T1000 (cell line): ENCODE data around the gene CORO2A.

ENCODE experiments used
- DNase-seq: peaks from one replicate; lab custom pipeline; 2025; ENCODE audit warnings: mixed read lengths; lab: John Stamatoyannopoulos, UW

CORO2A gene

GRCh38 chr9:98171176-98171925 is 21.1 kb downstream of the CORO2A start:
- DNase-seq: no peak

DNA sequence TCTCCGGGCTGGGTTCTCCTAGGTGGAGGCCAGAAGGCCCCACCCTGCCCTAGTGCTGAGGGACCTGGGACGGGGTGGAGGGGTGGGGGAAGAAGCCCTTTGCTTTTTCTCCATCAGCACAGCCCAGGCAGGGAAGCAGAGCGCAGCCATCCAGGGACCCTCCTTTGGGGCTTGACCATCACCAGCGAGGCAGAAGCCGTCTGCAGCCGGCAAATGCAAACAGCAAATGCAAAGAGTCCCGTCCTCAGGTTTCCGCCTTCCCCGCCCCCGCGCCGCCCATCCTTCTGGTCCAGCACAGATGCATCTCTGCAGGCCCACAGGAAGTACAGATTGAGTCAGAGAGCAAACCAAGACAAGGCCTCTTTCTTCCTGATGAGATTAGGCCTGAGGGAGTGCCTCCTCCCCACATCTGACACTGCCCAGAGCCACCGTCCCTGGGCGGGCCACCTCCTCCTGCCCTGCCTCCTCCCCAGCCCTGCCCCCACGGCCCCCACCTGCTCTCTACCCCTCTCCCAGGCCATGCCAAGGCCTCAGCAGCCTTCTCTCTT is 23.4 kb downstream of the CORO2A start:
- no peak for DNase-seq

GRCh38 chr9:98168153-98168780 is 24.2 kb downstream of the CORO2A start:
- no peak for DNase-seq

DNA sequence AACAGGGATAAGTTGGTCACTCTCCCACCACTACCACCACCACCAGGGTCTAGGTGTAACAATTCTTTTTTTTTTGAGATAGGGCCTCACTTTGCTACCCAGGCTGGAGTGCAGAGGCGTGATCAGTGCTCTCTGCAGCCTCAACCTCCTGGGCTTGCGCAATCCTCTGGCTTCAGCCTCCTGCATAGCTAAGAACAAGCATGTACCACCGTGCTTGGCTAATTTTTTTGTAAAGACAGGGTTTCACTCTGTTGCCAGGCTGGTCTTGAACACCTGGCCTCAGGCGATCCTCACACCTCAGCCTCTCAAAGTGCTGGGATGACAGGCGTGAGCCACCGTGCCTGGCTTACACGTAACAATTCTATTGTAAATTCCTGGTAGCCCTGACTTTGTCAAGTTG is 27.5 kb downstream of the CORO2A start:
- DNase-seq: no peak

DNA sequence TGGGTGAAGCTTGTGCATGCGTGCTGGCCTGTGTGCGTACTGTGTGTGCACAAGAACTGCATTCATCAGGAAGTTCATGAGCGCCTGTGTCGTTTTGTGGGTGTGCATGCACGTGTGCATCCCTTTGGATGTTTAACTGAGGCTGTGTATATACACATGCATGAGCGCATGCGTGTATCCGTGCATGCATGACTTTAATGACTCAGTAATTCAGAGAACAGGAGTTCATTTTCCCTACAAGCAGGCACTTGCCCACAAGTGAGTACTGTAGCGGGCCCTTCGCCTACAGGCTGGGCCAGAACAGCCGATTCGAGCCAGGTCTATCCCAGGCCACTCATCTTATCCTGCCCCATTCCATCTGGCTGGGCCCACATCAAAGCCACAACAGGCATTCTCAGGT is 29.8 kb downstream of the CORO2A start:
- no peak for DNase-seq

DNA sequence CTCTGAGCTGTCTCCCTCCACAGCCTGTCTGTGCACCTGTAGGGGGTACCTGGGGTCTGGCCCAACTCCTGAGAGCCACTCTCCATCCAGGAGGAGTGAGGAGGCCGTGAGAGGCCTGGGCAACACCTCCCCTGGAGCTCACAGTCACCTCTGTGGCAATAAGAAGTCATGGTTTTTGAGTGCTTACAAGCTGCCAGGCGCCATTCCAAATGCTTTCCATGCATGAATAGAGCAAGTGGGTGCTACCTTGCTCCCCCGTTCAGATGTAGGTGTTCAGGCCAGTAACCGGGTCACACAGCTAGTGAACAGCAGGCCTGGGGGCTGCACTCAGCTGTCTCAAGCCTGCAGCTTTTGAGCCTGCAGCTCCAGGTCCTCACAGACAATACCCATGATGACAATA is 30.6 kb downstream of the CORO2A start:
- no peak for DNase-seq

GRCh38 chr9:98159790-98160189 is 32.6 kb downstream of the CORO2A start:
- DNase-seq: no peak

DNA sequence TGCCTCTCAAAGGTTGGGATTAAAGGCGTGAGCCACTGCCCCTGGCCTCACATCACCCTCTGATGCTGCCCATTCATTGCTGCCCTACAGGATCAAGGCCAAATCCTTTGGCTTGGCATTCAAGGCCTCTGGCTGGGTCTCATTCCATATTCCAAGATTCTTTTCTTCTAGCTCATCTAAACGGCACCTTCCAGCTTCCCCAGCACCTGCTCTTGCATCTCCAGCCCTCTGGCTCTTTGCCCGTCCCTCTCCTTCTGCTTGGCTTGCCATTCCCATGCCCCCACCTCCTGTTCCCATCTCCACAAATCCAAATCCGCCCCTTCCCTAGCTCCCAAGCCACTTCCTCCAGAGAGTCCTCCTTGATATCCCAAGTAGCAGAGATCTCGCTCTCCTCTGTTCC is 33.1 kb downstream of the CORO2A start:
- no peak for DNase-seq

DNA sequence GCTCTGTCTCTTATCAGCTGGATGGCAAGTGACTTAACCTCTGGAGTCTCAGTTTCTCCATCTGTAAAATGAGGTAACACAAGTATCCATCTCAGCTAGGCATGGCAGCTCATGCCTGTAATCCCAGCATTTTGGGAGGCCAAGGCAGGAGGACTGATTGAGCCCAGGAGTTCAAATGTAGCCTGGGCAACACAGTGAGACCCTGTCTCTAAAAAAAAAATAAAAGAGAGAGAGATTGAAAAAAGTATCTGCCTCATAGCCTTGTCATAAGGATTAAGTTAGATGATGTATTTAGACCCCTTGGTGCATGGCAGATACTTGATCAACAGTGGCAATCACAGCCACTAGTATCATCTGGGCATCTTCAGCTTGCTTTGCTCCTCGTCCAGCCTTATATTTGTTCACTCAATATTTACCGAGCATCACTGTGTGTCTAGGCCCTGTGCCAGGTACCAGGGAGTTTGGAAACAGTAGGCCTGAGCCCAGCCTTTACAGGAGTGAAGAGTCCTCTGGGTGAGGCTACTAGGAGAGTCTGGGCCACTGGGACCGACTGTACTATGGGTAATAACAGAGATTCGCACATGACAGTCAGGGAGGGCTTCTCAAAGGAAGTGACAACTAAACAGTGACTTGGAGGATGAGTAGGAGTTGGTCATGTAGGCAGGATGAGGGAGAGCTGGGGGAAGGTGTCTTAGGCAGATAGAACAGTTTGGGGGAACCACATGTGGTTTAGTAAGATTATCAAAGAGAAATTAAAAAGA is 34.2 kb downstream of the CORO2A start:
- DNase-seq: no peak

DNA sequence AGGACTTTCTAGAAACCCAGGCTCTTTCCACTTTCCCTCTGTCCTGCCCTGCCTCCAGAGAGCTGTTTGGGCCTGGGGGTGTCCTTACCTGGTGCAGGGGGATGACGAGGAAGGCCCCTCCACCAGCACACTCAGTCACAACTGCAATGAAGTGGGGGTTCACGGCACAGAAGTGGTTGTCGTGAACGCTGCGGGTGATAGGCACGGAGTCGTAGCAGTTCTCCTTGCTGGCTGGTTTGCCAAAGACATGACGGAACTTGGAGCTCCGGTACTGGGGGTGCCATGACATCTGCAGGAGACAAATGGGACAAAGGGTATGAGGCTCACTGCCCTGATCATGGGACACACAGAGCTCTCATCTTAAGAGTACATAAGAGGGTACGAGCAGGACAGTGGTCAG is 35.1 kb downstream of the CORO2A start:
- no peak for DNase-seq

DNA sequence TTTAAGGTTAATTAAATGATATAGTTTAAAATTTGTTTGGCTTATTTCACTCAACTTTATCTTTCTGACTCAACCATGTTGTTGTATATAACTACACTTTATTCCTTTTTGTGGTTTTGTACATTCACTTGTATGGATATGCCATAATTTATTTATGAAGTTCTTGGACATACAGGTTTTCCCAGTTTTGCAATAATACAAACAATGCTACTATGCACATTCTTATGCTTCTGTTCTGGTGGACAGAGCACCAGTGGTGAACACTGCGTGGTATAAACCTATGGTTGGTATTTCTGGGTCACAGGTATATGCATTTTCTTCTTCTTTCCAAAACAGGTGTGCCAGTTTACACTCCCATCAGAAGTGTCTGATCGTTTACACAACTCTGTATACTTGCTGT is 37.8 kb downstream of the CORO2A start:
- DNase-seq: no peak

DNA sequence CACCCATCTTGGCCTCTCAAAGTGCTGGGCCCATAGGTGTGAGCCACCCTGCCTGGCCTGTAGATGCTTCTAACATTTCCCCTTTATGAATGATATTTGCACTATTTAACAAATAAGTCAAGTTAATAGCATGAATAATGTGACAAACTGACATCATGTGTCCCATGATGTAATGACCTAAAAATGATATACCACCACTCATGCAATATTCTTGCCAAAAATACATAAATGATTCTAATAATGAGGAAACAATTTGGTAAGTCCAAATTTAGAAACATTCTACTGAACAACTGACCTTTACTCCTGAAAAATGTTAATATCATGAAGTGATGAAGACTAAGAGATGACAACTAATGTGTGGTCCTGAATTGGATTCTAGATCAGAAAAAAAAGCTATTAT is 39.9 kb downstream of the CORO2A start:
- DNase-seq: no peak

- no peak for DNase-seq
These were observed 41.7 kb downstream of the CORO2A start for GRCh38 chr9:98150721-98151120.

DNA sequence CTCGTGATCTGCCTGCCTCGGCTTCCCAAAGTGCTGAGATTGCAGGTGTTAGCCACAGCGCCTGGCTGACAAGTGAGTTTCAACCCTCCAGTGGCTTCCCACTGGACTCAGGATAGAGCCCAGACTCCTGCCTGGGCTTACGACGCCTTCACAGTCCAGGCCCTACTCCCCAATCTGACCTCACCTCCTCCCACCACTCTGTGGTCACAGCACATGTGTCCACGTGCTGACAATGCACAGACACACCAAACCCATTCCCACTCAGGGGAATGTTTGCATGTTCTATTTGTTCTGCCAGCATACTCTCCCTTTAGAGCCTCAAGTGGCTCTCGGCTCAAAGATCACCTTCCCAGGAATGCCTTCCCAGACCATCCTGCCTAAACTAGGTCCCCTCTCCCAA is 42.3 kb downstream of the CORO2A start:
- no peak for DNase-seq

DNA sequence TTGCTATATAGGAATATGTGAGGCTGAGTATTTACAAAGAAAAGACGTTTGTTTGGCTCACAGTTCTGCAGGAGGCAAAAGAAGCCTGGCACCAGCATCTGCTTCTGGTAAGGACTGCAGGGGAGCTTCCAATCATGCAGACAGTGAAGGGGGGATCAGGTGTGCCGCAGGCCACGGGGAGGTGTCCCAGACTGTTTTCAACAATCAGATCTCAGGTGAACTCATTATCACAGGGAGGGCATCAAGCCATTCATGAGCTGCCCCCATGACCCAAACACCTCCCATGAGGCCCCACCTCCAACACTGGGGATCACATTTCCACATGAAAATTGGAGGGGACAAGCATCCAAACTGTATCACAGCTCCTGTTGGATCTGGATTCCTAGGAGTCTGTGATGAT is 43.0 kb downstream of the CORO2A start:
- no peak for DNase-seq

- no peak for DNase-seq
These were observed 44.0 kb downstream of the CORO2A start for GRCh38 chr9:98148486-98148885.

GRCh38 chr9:98147582-98147981 is 44.9 kb downstream of the CORO2A start:
- no peak for DNase-seq

DNA sequence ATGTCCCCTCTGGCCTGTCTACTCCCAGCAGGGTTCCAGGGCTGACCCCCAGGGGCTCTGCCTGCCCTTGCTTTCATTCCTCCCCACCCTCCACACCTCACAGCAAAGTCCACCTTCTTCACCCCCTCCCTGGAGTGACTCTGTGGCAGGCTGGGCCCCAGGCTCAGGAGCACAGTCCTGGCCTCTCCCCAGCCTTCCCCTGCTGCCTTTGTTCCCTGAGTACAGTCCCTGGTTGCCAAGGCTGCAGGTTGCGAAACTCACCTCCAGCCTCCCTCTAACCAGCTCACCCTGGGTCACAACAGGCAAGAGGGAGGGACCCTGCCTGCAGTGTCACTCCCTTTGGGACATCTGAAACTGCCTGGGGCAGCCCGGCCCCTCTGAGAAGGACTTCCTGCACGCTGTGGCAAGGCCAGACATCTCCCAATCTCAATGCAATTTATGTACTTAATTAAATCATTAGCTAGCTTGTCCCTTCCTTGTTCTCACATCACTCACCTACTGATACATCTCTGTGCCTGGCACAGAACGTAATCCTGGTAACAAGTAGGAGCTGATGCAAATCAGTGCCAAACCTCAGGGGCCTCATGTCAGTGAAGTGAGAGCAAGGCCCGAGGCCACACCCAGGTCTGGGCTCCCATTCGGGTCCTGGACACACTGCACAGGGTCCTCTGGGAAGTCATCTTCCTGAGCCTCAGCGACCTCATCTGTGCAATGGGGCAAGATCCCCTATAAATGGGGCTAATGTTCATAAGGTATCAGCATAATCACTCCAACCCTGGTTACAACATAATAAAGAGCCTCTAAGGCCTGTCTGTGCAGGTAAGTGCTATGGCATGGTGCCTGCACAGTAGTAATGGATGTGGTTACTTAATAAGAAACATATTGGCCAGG is 46.1 kb downstream of the CORO2A start:
- DNase-seq: peak; percentile 39

DNA sequence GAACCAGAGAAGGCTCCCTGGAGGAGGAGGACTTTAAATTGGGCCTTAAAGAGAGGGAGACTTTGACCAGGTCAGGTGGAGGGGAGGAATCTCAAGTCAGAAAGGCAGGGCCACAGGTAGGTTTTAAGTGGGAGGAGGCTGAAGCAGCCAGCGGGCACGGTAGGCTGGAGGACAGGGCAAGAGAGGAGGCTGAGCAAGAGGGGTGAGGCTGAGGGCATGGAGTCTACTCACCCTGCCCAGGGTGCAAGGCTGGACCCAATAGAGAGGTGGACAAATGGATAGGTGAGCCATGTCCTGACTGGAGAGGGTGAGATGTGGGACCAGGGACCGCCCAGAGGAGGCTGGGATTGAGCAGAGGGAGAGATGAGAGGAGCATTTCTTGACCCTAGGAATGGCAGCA is 47.8 kb downstream of the CORO2A start:
- no peak for DNase-seq

DNA sequence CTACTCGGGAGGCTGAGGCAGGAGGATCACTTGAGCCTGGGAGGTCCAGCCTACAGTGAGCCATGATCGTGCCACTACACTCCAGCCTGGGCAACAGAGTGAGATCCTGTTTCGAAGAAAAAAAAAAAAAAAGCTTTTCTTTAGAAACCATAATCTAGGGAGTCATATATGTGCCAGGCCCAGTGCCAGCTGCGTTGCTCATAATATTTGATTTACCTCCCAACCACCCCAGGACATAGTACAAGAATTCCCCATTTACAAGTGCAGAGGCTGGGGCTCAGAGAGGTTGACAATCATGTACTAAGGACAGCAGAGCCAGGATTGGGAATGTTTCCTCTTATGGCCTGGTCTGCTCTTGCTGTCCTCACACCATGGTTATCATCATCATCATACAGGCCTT is 48.4 kb downstream of the CORO2A start:
- DNase-seq: no peak

DNA sequence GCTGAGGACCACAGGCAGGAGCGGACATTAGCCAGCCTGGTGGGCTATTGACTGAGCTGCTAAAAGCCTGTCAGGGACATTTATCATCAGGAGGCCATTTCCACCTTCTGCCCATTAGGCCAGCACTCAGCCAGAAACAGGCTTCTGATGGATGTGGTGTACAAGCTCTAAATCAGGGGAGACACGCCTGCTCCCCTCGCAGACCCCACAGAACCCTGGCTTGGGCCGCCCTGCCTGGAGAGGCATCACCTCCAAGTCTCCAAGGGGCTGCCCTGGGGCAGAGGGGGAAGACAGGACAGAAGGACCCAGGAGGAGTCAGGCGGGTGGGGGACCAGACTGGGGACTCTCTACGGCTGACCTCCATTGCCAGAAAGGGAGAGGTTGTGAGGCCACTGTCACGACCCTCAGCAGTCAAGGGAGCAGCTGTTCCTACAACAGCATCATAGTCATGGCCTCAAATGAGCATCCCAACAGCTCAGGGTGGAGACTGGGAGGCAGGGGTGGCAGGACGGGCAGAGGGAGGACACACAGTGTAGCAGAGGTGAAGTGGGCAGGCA is 49.4 kb downstream of the CORO2A start:
- DNase-seq: no peak
